PC-3 (cell line): ENCODE measurements around the gene TANK. TPM values are rescaled to one million over a fixed set of nuclear protein-coding genes. Genes with fewer than 3 reads are reported as not detected.
A peak's percentile ranks its signal among the peaks of the same experiment; 100 is the strongest.
"Not testable (repeated sequence)": the region's sequence is repeated elsewhere in the genome, so short reads cannot be mapped to it uniquely, and the experiment has no call there.

Source experiments
- ATAC-seq: fragments of 200-7000 bp; cut with Tn5 transposase; 2 replicates; pipeline ENCODE4 v1.9.1; 2020; ENCODE audit warnings: mild to moderate bottlenecking, moderate library complexity
- BruUV-seq: library from RNA; stranded (reverse); fragments of 400-500 nt; replicated peaks from 2 replicates; lab custom pipeline; 2021; lab: Mats Ljungman, UMichigan
- CTCF ChIA-PET: fragments of 300-600 bp; sonication (Branson Sonifier 250); formaldehyde crosslinking; loops from one replicate; lab custom pipeline; 2022; ENCODE audit warnings: antibody characterized with exemption; lab: Charles Lee
- POLR2A ChIA-PET: fragments of 300-600 bp; sonication (Branson Sonifier 250); formaldehyde crosslinking; loops from one replicate; lab custom pipeline; 2022; ENCODE audit warnings: antibody characterized with exemption; ENCODE audit not compliant: unreplicated experiment; lab: Charles Lee
- DNase-seq: peaks from one replicate; pipeline ENCODE4 v3.0.0-alpha.2; 2015
- H2AFZ ChIP-seq: fragments of 300-600 bp; sonication (generic); 2 replicates; pipeline ENCODE4 v1.6.0; 2016; ENCODE audit warnings: antibody characterized with exemption, low read length
- H3F3A ChIP-seq: fragments of 300-600 bp; sonication (generic); one replicate; pipeline ENCODE4 v1.6.0; 2017; ENCODE audit warnings: antibody characterized with exemption, low read length, control low read depth, mild to moderate bottlenecking; ENCODE audit not compliant: unreplicated experiment
- H3K27ac ChIP-seq: fragments of 300-600 bp; sonication (generic); 2 replicates; pipeline ENCODE4 v1.5.1; 2016; ENCODE audit warnings: mild to moderate bottlenecking, low read length
- H3K27me3 ChIP-seq: fragments of 300-600 bp; sonication (generic); 2 replicates; pipeline ENCODE4 v1.6.1; 2016; ENCODE audit warnings: low read length, mixed read lengths
- H3K36me3 ChIP-seq: fragments of 300-600 bp; sonication (generic); 2 replicates; pipeline ENCODE4 v1.6.1; 2016; ENCODE audit warnings: low read depth, mixed run types, low read length, mixed read lengths
- H3K4me1 ChIP-seq: fragments of 300-600 bp; sonication (generic); 2 replicates; pipeline ENCODE4 v1.5.1; 2016; ENCODE audit warnings: low read length; ENCODE audit not compliant: insufficient read depth
- H3K4me2 ChIP-seq: fragments of 300-600 bp; sonication (generic); 2 replicates; pipeline ENCODE4 v1.6.0; 2016; ENCODE audit warnings: low read length
- H3K4me3 ChIP-seq: fragments of 300-600 bp; sonication (generic); 2 replicates; pipeline ENCODE4 v1.5.1; 2016; ENCODE audit warnings: mild to moderate bottlenecking, low read length, mixed read lengths
- H3K79me2 ChIP-seq: fragments of 300-600 bp; sonication (generic); 2 replicates; pipeline ENCODE4 v1.6.1; 2017; ENCODE audit warnings: low read length, mixed read lengths
- H3K9ac ChIP-seq: fragments of 300-600 bp; sonication (generic); 2 replicates; pipeline ENCODE4 v1.6.0; 2016; ENCODE audit warnings: mild to moderate bottlenecking, low read length
- H3K9me2 ChIP-seq: fragments of 300-600 bp; sonication (generic); replicated peaks from 2 replicates; pipeline ENCODE4 v1.6.1; 2016; ENCODE audit warnings: mixed run types, low read length, mixed read lengths
- H3K9me3 ChIP-seq: fragments of 300-600 bp; sonication (generic); 2 replicates; pipeline ENCODE4 v1.6.1; 2016; ENCODE audit warnings: low read length, mixed read lengths
- H4K20me1 ChIP-seq: fragments of 300-600 bp; sonication (generic); 2 replicates; pipeline ENCODE4 v1.6.1; 2016; ENCODE audit warnings: low read length, mixed read lengths
- EZH2 ChIP-seq: fragments of 300-600 bp; sonication (generic); IDR thresholded peaks from one replicate; pipeline ENCODE4 v1.6.1; 2017; ENCODE audit warnings: antibody characterized with exemption, mild to moderate bottlenecking, low read length; ENCODE audit not compliant: unreplicated experiment
- EZH2phosphoT487 ChIP-seq: fragments of 300-600 bp; sonication (generic); IDR thresholded peaks from 2 replicates; pipeline ENCODE4 v1.6.1; 2018; ENCODE audit warnings: mild to moderate bottlenecking, antibody characterized with exemption, low read length, borderline replicate concordance
- intact Hi-C: fragments of 100-400 bp; cut with micrococcal nuclease; formaldehyde crosslinking; loops from 2 replicates; pipeline ENCODE4 v1.9.0; 2023
- total RNA-seq: library from RNA; depleted of rRNA; stranded (reverse); fragments of >200 nt; gene quantifications from 2 replicates; pipeline ENCODE4 v1.2.3, GENCODE V29; 2014
- TF ChIP-seq, protein P1 (sequence below): fragments of 300-600 bp; sonication (generic); conservative IDR thresholded peaks from 2 replicates; pipeline ENCODE4 v1.5.1; 2017; ENCODE audit warnings: antibody characterized with exemption, low read depth, mild to moderate bottlenecking, low read length

The TANK gene
- total RNA-seq, 1 experiment from 2014 or later, result 23.7 TPM

DNA sequence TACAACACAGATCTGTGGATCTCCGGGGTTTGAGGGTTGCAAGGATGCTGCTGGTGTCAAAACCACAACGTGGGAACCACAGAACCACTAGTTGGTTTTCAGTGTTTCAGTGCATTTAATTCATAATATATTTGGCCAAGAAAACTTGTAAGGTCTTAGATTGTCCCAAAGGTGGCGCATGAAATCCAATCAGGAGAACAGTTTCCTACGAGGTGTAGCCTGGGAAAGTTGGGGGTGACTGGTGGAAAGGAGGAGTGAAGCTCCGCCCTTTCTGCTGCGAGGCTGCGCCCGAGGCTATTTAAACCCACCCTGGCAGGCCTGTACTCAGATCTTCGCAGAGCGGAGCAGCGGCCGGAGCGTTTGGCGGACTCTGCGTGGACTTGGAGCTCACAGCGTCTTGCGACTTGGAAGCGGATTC lies 120.7 kb downstream of the TANK start:
- H3K4me3 ChIP-seq, result peak overlapping the region; percentile 28; the same call in 1 of the 2 replicates
- H3K9me2 ChIP-seq, H3K9ac ChIP-seq, BruUV-seq, H3F3A ChIP-seq, ATAC-seq, H3K36me3 ChIP-seq, H3K4me1 ChIP-seq, H3K79me2 ChIP-seq, H3K27ac ChIP-seq, H4K20me1 ChIP-seq, H3K9me3 ChIP-seq, H3K27me3 ChIP-seq: not testable (repeated sequence)
- POLR2A ChIA-PET, result interaction anchor here (0.6 kb wide), 1 partner anchor 1215 kb away, joined by 6 read pairs; no protein-coding TSS in a partner anchor
- DNase-seq, result peak; percentile 70
- H2AFZ ChIP-seq, result 0 out of 2 replicates have a peak overlapping the region, but pooled peaks have one; percentile 39
- CTCF ChIA-PET, result interaction anchor here (0.6 kb wide), 1 partner anchor 1053 kb away, joined by 3 read pairs; no protein-coding TSS in a partner anchor
- peak overlapping the region; percentile 9; the same call in 1 of the 2 replicates for H3K4me2 ChIP-seq
- intact Hi-C loops, result loop anchor here (2.0 kb wide), 2 partner anchors 276 to 666 kb away; no protein-coding TSS in a partner anchor
- TF ChIP-seq, protein P1, sequence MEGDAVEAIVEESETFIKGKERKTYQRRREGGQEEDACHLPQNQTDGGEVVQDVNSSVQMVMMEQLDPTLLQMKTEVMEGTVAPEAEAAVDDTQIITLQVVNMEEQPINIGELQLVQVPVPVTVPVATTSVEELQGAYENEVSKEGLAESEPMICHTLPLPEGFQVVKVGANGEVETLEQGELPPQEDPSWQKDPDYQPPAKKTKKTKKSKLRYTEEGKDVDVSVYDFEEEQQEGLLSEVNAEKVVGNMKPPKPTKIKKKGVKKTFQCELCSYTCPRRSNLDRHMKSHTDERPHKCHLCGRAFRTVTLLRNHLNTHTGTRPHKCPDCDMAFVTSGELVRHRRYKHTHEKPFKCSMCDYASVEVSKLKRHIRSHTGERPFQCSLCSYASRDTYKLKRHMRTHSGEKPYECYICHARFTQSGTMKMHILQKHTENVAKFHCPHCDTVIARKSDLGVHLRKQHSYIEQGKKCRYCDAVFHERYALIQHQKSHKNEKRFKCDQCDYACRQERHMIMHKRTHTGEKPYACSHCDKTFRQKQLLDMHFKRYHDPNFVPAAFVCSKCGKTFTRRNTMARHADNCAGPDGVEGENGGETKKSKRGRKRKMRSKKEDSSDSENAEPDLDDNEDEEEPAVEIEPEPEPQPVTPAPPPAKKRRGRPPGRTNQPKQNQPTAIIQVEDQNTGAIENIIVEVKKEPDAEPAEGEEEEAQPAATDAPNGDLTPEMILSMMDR, result peak; percentile 54

DNA sequence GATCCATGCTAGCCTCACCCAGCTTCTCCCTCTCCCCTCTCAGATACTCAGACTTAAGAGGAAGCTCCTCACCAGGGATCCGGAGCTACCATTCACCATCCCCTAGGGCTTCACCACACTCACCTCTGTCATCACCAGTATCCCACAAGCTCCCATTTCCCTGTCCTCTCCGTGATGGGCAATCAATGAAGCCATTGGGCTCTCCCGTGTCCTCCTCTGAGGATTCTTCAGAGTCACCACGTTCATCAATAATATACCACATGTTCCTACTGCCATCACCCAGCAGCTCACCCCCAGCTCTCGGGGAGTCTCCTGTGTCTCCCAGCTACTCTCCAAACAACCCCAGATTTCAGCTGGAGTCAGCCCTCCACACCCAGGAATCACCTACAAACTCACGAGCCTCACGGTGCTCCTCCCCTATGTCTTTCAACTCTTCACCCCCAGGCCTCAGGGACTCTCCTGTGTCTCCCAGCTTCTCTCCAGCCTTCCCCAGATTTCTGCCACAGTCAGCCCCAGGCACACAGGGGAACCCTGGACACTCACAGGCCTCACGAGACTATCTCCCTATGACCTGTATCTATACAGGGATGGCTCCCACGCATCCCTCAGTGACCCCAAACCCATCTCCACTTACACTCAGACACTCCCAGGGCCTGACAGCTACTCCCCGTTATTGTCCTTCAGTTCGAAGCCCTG lies 121.5 kb downstream of the TANK start:
- CTCF ChIA-PET, result interaction anchor here (0.6 kb wide), 1 partner anchor 1052 kb away, joined by 3 read pairs; no protein-coding TSS in a partner anchor
- H3K9me2 ChIP-seq, H4K20me1 ChIP-seq, H3K4me3 ChIP-seq, POLR2A ChIA-PET, DNase-seq, H3F3A ChIP-seq, H2AFZ ChIP-seq, H3K9me3 ChIP-seq, H3K4me1 ChIP-seq, H3K27ac ChIP-seq, H3K27me3 ChIP-seq, H3K36me3 ChIP-seq, ATAC-seq, H3K79me2 ChIP-seq, H3K4me2 ChIP-seq, H3K9ac ChIP-seq: not testable (repeated sequence)
- intact Hi-C loops, result loop anchor here (2.0 kb wide), 2 partner anchors 275 to 665 kb away; no protein-coding TSS in a partner anchor
- BruUV-seq, result TSS peak; percentile 73

DNA sequence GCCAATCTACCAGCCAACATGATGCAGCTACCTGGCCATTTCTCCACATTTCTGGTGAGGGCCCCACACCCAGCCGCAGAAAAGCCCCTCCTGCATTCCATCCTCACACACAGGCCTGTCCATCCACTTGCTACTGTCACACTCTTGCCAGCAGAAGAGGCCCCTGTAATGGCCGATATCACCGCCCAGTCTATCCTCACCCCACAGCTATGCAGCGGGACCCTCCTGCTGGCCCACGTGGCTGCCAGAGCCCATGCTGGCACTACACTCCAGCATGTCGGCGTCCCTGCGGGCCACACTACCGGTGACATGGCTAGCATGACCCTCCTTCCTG lies 122.0 kb downstream of the TANK start:
- H3K9me3 ChIP-seq, H3K27ac ChIP-seq, H3K4me2 ChIP-seq, H3K36me3 ChIP-seq, H3F3A ChIP-seq, H3K9me2 ChIP-seq, ATAC-seq, H4K20me1 ChIP-seq, DNase-seq, CTCF ChIA-PET, H3K4me1 ChIP-seq, H3K79me2 ChIP-seq, H3K4me3 ChIP-seq, POLR2A ChIA-PET, H3K27me3 ChIP-seq, intact Hi-C loops, BruUV-seq, H3K9ac ChIP-seq, H2AFZ ChIP-seq: not testable (repeated sequence)

DNA sequence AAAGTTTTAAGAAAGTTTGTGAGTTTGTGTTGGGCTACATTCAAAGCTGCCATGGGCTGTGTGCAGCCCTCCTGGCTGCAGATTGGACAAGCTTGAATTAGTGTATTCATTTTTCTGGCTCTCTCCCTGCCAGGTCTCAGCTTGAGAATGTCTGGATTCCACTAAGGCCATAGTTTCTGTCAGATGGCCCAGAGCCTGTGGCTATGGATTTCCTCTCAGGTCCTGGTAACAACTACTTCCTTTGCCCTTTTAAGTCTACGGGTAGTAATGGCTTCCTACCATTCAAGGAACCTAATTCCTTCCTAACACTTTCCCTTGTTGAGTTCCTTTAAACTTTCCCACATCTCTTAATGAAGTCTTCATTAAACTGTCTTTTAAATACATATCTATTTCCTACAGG lies 123.7 kb downstream of the TANK start:
- Histone ChIP-seq H3K36me3 (no peaks in the 10 kb centered on the region), H3K27ac (no peak overlapping the region), H3K9me2 (no peaks in the 10 kb centered on the region), H2AFZ (no peak overlapping the region), H3K4me1 (no peaks in the 10 kb centered on the region), H3K27me3 (no peaks in the 10 kb centered on the region), H3F3A (no peaks in the 10 kb centered on the region), H3K79me2 (no peaks in the 10 kb centered on the region), H3K4me3 (no peak overlapping the region), H3K9ac (no peak overlapping the region), H3K4me2 (no peak overlapping the region), H4K20me1 (no peaks in the 10 kb centered on the region), H3K9me3 (0 out of 2 replicates have a peak, but pooled peaks cover 2% of the 10 kb centered on the region)
- intact Hi-C loops, result no loop called here
- ATAC-seq, result no peak
- POLR2A ChIA-PET, result interaction anchor here (0.5 kb wide), 1 partner anchor 195 kb away, joined by 6 read pairs; no protein-coding TSS in a partner anchor
- DNase-seq, result no peak
- CTCF ChIA-PET, result no interaction called here
- no TSS peak for BruUV-seq
- TF ChIP-seq EZH2, result no peak
- TF ChIP-seq, protein P1, result no peak
- no peak for TF ChIP-seq EZH2phosphoT487
